Stimulated activated CD4-positive, alpha-beta T cell treated with anti-CD3 and anti-CD28 coated beads, TNF-alpha, amount 100 ng/mL, for 24 hours (primary cell): ENCODE measurements around the gene SAMD14.

Source experiments
- DNase-seq, 3 experiments: peaks; one replicate each; pipeline ENCODE4 v3.0.0-alpha.2; 2020; ENCODE audit warnings: low read depth in 3 of 3

Gene SAMD14

DNA sequence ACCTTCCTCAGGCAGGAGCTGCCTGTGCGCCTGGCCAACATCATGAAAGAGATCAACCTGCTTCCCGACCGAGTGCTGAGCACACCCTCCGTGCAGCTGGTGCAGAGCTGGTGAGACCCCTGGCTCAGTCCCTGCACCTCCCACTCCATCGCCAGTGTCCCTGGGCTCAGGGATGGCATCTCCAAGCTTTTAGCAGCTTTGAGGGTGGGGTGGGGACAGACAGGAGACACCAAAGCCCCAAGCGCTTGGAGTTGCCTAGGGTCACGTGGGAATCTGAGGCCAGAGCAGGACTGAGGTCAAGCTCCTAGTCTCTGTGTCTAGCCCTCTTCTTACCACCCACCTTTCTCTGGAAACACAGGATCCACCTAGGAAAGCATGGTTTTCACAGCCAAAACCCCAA lies 32.5 kb downstream of the SAMD14 start:
- no peak for DNase-seq

GRCh38 chr17:50096758-50097157 lies 33.2 kb downstream of the SAMD14 start:
- DNase-seq = no peak

DNA sequence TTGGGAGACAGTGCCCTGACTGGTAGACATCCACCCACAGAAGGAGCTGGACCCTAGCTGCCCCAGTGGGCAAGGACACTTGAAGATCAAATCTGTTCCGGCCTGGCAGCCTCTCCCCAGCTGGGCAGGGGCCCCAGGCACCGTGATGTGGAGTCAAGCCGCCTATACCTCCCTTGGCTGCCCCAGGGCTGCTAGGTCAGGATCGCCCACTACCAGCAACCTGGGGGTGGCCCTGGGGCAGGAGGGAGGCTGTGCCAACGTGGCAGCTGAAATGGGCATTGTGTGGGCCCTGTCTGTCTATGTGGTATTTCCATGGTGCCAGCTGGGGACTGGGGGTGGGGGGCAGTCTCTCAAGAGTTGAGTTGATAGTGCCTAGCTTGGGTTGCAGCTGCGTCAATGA lies 33.9 kb downstream of the SAMD14 start:
- no peak for DNase-seq

- no peak for DNase-seq
Measured at GRCh38 chr17:50095626-50096037, 34.3 kb downstream of the SAMD14 start.

- DNase-seq = peak; percentile 89 to 94 (median 90)
Measured at GRCh38 chr17:50094753-50095619, 35.0 kb downstream of the SAMD14 start, which contains the start of gene PDK2. TSS of gene PDK2 (plus strand) at chr17:50095351. CDS start at chr17:50095436, 85 bp downstream.

- DNase-seq = peak; percentile 80 to 91 (median 90)
Measured at GRCh38 chr17:50094243-50094752, 35.7 kb downstream of the SAMD14 start.

DNA sequence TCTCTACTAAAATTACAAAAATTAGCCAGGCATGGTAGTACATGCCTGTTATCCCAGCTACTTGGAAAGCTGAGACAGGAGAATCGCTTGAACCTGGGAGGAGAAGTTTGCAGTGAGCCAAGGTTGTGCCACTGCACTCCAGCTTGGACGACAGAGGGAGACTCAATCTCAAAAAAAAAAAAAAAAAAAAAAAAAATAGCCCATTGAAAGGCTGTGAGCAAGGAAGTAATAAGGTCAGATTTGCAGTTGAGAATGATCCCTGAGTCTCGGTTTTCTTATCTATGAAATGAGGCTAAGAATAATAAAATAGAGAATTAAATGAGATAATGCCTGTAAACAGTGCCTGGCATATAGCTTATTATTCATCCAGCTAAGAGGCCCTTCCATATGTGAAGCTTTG lies 36.2 kb downstream of the SAMD14 start:
- DNase-seq = no peak

DNA sequence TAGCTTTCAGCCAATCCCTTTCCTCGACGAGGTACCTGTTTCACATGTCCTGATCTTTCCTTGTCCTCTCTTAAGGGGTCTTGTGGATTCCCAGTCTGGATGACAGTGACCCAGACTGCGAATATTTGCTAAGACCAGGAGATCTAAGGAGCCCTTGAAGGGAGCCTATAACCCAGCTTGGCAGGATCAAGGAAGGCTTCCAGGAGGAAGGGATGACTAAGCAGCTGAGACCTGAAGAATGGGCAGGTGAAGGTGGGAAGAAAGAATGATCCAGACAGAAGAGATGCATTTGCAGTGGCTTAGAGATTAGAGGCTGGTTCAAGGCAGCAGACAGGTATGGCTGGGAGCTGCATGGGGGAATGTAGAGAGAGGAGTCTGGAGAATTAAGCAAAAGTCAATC lies 36.7 kb downstream of the SAMD14 start:
- DNase-seq = no peak

GRCh38 chr17:50091918-50092285 lies 38.1 kb downstream of the SAMD14 start:
- no peak for DNase-seq

- DNase-seq = no peak
Measured at GRCh38 chr17:50090971-50091917, 38.7 kb downstream of the SAMD14 start.

GRCh38 chr17:50090071-50090470 lies 39.9 kb downstream of the SAMD14 start:
- DNase-seq = no peak

DNA sequence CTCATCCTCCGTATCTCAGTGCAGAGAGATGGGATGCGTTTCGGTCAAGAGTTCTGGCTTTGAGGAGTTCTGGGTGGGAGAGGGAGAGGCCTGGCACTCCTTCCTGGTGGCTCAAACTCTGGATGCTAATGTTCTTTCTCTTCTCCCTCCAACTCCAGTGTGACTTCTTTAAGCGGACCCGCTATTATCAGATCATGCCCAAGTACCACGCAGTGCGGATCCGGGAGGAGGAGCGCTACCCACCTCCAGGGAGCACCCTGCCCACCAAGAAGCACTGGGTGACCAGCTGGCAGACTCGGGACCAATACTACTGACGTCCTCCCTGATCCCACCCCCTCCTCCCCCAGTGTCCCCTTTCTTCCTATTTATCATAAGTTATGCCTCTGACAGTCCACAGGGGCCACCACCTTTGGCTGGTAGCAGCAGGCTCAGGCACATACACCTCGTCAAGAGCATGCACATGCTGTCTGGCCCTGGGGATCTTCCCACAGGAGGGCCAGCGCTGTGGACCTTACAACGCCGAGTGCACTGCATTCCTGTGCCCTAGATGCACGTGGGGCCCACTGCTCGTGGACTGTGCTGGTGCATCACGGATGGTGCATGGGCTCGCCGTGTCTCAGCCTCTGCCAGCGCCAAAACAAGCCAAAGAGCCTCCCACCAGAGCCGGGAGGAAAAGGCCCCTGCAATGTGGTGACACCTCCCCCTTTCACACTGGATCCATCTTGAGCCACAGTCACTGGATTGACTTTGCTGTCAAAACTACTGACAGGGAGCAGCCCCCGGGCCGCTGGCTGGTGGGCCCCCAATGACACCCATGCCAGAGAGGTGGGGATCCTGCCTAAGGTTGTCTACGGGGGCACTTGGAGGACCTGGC lies 40.8 kb downstream of the SAMD14 start:
- no peak for DNase-seq

DNA sequence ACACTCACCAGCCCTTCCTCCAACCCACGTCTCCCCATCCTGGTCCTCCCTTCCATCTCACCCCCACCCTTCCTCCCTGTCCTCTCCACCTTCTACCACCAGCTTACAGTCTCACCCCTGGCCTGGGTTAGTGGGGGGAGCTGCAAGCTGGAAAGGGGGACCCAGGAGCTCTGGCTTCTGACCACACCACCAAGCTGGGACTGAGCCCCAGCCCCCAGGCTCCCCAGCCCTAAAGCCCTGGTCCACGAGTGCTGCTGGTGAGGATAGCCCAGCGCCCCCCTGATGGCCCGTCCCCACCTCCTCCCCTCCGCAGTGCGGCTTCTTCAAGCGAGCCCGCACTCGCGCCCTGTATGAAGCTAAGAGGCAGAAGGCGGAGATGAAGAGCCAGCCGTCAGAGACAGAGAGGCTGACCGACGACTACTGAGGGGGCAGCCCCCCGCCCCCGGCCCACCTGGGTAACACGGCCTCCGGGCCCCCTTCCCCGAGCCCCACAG lies 42.0 kb downstream of the SAMD14 start:
- DNase-seq = no peak

GRCh38 chr17:50087246-50087911 lies 42.6 kb downstream of the SAMD14 start:
- peak; percentile 59 to 73 (median 63) for DNase-seq

- no peak for DNase-seq
Measured at GRCh38 chr17:50081757-50082156, 48.2 kb downstream of the SAMD14 start.

GRCh38 chr17:50080827-50081226 lies 49.1 kb downstream of the SAMD14 start:
- no peak for DNase-seq

DNA sequence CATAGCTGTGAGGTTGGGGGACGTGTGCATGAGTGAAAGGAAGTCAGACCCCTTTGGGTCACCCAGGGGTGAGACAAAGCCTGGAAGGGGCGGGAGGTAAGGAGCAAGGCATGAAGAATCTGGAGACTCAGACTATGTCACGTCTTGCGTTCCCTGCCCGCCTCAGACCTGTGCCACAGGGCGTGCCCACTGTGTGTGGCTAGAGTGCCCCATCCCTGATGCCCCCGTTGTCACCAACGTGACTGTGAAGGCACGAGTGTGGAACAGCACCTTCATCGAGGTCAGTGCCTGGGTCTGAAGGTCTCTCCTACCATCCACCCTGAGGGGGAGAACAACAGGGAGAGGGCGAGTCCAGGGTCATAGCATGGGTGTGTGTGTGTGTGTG lies 49.9 kb downstream of the SAMD14 start:
- DNase-seq = no peak

DNA sequence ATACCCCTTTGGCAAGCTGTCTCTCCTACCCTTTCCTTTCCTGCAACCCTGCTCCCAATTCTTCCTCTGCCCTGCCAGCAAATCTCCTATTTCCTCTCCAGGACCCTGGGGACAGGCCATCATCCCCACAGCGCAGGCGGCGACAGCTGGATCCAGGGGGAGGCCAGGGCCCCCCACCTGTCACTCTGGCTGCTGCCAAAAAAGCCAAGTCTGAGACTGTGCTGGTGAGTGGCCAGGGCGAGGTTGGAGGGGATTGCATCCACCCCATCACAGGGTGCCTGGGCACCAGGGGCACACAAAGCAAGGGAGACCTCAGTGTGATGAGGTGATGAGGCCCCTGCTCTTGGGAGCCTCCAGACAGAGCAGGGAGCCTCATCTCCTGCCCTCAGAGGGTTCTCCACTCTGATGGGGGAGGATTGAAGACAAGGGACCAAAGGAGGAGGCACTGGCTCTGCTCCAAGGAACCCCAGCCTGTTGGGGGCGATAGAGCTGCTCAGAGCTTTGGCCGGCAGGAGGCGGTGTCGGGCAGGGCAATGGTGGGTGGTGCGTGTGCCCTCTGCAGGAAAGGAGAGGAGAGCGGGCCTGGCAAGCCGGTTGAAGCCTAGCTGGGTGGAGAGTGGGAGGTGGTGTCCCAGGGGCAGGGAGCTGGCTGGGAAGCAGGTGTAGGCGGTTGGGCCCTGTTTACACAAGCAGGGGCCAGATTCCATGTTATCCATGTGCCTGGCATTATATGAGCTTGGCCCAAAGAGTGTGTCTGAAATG lies 50.4 kb downstream of the SAMD14 start:
- DNase-seq = peak in 1 of 3 experiments; percentile 31

- no peak for DNase-seq
Measured at GRCh38 chr17:50078430-50078829, 51.5 kb downstream of the SAMD14 start.
